Left kidney (tissue), 2 donors: Measurements from ENCODE around the gene HLA-DMA. TPM values are rescaled to one million over a fixed set of nuclear protein-coding genes. Genes with fewer than 3 reads are reported as not detected.

ENCODE experiments used
- DNase-seq: peaks from one replicate; pipeline ENCODE4 v3.0.0-alpha.2; 2013
- polyA plus RNA-seq: library from polyadenylated mRNA; unstranded; fragments of 120-200 nt; gene quantifications from one replicate; pipeline ENCODE4 v1.2.1, GENCODE V29; 2013; ENCODE audit not compliant: insufficient read length

HLA-DMA gene
- polyA plus RNA-seq, 1 donor: 14.7 TPM

DNA sequence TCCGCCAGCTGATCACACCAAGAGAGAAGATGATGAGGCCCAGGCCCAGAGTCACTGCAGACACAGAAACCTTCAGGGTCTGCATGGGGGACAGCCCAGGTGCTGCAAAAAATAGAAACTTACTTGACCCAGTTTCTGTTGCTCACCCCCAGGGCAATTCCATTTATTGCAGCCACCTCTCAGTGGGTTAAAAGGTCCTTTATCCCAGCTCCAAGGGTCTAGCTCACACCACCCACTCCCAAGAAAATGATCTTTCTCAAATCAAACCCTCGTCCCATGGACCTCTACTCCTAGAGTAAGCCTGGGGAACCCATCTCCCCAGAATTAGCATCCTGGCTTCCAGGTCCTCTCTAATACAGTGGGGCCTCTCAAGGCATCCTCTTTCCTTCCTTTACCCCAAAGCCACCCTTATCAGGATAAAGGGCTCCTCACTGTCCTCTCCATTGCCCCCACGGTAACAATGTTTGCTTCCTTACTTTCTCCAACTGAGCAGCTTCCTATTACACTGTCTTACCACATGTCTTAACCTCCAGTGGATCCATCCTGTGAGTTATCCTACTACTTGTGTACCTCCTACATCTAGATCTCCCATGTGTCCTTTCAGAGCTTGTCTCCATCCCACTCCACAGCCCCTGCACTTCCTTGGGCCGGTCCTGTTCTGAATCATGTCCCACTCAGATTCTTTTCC lies 17.2 kb downstream of the HLA-DMA start:
- no peak for DNase-seq

DNA sequence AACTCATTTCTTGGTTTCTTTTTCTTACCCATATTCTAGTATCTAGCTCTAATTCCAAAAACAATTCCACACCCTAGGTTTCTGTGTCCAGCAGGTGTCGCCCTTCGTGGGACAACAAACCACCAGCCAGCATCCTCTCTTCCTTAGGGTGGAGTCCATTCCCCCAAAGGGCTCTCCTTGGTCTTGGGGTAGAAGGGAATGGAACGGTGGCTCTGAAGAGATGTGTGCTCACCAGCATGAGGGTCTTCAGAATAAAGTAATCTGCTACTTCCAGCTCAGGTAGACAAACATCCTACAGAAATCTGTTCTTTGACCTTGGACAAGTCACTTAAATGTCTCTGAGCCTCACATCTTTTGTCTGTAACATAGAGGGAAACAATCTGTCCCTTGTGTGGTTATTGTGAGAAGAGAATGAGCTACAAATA lies 19.2 kb downstream of the HLA-DMA start:
- DNase-seq: peak; percentile 74

DNA sequence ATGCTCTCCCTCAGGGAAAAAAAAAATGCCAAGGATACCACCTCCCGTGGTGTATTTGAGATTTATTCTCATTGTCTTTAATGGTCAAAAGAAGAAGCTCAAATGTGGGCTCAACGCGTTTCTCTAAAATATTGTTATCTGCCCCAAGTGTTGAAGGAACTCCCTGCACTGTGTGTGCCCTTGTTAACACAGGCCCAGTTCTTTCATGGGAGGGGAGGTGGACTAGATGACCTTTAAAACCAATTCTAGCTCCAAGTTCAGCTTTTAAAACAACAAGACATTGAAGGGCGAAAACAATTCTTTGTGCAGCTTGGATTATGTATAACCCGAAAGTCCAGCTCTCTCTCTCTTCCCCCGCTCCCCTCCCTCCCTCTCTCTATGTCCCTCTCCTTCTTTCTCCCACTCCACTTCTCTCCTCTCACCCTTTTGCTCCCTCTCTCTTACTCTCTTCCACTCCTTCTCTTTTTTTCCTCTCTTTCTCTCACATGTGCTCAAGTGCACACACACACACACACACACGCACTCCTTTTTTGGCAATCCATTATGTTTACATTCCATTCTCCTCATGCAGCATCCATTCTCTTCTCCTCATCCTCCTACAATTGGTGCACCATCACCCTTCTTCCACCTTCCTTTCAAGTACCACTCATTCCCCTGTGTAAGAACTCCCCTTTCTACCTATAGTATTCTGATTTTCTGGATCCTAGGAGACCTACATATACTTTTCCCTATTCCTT lies 20.6 kb downstream of the HLA-DMA start:
- DNase-seq: no peak

DNA sequence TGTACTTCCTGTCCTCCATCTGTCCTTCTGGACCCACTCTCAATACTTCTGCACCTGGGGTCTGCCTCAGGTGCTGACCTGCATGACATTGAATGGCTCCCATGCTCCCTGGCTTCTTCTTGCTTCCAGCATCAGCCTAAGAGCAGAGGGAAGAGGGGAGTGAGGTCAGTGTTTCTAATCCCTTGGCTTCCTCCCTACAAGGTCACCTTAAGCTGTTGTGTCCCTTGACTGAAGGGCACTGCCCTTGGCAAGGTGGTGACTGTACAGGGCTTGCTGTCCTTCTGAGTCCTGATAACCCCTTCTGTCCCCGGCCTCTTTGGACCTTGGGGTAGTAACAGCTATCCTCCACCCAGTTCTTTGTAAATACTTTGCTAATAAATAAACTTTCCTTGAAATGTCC lies 21.7 kb downstream of the HLA-DMA start:
- DNase-seq: no peak

- no peak for DNase-seq
Measured at GRCh38 chr6:32922083-32922482, 30.8 kb downstream of the HLA-DMA start.

- DNase-seq: no peak
Measured at GRCh38 chr6:32920715-32921114, 32.2 kb downstream of the HLA-DMA start.

GRCh38 chr6:32912951-32913350 lies 39.9 kb downstream of the HLA-DMA start:
- DNase-seq: no peak

DNA sequence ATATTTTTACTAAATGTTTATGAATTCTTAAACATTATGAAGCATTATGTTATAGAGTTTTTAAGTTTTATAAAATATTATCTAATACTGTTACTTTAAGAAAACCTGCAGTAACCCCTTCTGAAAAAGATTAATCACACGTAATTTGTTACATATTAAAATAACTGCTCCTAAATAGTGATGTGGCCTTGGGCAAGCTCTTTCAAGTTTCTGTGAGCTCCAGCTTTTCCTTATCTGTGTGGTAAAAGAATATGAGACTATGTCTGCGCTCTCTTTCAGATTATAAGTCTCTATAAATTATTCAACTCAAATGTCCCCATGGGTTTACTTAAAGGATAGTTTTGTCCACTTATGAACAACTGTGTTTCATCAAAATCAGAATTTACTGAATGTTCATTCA lies 44.0 kb downstream of the HLA-DMA start:
- DNase-seq: no peak

GRCh38 chr6:32906539-32906938 lies 46.4 kb downstream of the HLA-DMA start:
- no peak for DNase-seq

DNA sequence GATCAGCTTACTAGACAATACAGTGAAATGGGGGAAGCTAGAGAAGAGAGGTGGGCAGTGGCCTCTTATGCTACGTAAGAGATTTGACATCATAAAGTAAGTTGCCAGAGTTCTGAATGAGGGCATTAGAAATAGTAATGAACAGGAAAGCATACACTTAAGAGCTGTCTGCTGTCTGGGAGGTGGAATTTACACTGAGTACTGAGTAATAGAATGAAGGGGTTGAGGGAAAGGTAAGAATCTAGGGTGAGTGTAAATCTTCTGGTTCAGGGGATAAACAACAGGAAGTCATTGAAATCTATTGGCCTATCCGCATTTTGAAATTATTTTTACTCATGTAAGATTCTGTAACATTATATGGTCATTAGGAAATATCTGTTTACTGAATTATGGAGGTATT lies 47.8 kb downstream of the HLA-DMA start:
- DNase-seq: no peak

DNA sequence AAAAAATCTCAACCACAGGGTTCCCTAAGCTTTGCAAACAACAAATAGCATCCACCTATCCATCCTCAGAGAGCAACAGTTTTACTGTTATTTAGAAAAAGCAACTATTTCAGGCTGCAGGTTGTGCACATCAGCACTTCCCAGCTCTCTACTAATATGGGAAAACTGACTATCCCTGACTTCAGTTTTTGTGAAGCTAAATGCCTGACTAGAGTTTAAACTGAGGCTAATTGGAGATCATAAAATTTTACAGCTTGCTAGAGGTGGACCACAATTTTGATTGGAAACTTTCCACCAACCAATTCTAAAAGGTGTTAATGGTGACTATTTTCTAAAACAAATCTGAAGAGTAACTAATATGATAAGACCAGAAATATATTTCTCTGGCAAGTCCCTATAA lies 48.9 kb downstream of the HLA-DMA start:
- DNase-seq: no peak

Other genes with a start within 250 kb of the HLA-DMA start
- gene HLA-DQA2, start 211.7 kb downstream of the HLA-DMA start, polyA plus RNA-seq: 2.1 TPM
- gene HLA-DQB2, start 189.6 kb downstream of the HLA-DMA start, polyA plus RNA-seq: 2.9 TPM
- 0.32 TPM for gene HLA-DOB, start 136.1 kb downstream of the HLA-DMA start, polyA plus RNA-seq
- gene TAP2, start 114.4 kb downstream of the HLA-DMA start, polyA plus RNA-seq: 11.5 TPM
- 18.8 TPM for gene PSMB8, start 109.0 kb downstream of the HLA-DMA start, polyA plus RNA-seq
- gene TAP1, start 99.4 kb downstream of the HLA-DMA start, polyA plus RNA-seq: 7.7 TPM
- 4.2 TPM for gene PSMB9, start 98.9 kb downstream of the HLA-DMA start, polyA plus RNA-seq
- 64.6 TPM for gene HLA-DMB, start 12.1 kb downstream of the HLA-DMA start, polyA plus RNA-seq
- gene BRD2, start 15.5 kb upstream of the HLA-DMA start, polyA plus RNA-seq: 357 TPM
- gene HLA-DOA, start 56.5 kb upstream of the HLA-DMA start, polyA plus RNA-seq: 5.9 TPM
- gene HLA-DPA1, start 120.6 kb upstream of the HLA-DMA start, polyA plus RNA-seq: 20.2 TPM
- 13.5 TPM for gene HLA-DPB1, start 122.9 kb upstream of the HLA-DMA start, polyA plus RNA-seq
- gene COL11A2, start 239.4 kb upstream of the HLA-DMA start, polyA plus RNA-seq: 5.9 TPM
- gene RXRB, start 247.6 kb upstream of the HLA-DMA start, polyA plus RNA-seq: 65.6 TPM
- 115 TPM for gene SLC39A7, start 247.8 kb upstream of the HLA-DMA start, polyA plus RNA-seq